Neural crest cell (in vitro differentiated cells): ENCODE results near the gene PLEKHA4. TPM values are rescaled to one million over a fixed set of nuclear protein-coding genes. Genes with fewer than 3 reads are reported as not detected.
"Not testable (repeated sequence)": the region's sequence is repeated elsewhere in the genome, so short reads cannot be mapped to it uniquely, and the experiment has no call there.

Experiments
- DNase-seq: peaks from one replicate; pipeline ENCODE4 v3.0.0; 2021; ENCODE audit warnings: low read depth, mixed read lengths, low spot score
- H3K27ac Mint-ChIP-seq: one replicate; pipeline ENCODE4 v1.8.0; 2021; ENCODE audit warnings: mild to moderate bottlenecking, mixed read lengths; ENCODE audit not compliant: unreplicated experiment
- H3K27me3 Mint-ChIP-seq: 2 replicates; pipeline ENCODE4 v1.8.0; 2021; ENCODE audit warnings: low read depth, mild to moderate bottlenecking, mixed read lengths
- H3K36me3 Mint-ChIP-seq: 2 replicates; pipeline ENCODE4 v1.8.0; 2021; ENCODE audit warnings: low read depth, mild to moderate bottlenecking, mixed read lengths
- H3K4me1 Mint-ChIP-seq: 2 replicates; pipeline ENCODE4 v1.8.0; 2021; ENCODE audit warnings: mixed read lengths
- H3K4me3 Mint-ChIP-seq: one replicate; pipeline ENCODE4 v1.8.0; 2021; ENCODE audit warnings: mild to moderate bottlenecking, mixed read lengths
- H3K9me3 Mint-ChIP-seq: 2 replicates; pipeline ENCODE4 v1.8.0; 2021; ENCODE audit warnings: mixed read lengths
- total RNA-seq: library from RNA; stranded (reverse); gene quantifications from 2 replicates; pipeline ENCODE4 v1.2.1, GENCODE V29; 2021
- TF ChIP-seq, protein P1 (sequence below): fragments of 200-600 bp; sonication (generic); conservative IDR thresholded peaks from 2 replicates; pipeline ENCODE4 v1.5.0; 2021; ENCODE audit warnings: antibody characterized with exemption, mild to moderate bottlenecking

The PLEKHA4 gene
- total RNA-seq, 1 donor from 2014 or later, result 41.8 TPM

DNA sequence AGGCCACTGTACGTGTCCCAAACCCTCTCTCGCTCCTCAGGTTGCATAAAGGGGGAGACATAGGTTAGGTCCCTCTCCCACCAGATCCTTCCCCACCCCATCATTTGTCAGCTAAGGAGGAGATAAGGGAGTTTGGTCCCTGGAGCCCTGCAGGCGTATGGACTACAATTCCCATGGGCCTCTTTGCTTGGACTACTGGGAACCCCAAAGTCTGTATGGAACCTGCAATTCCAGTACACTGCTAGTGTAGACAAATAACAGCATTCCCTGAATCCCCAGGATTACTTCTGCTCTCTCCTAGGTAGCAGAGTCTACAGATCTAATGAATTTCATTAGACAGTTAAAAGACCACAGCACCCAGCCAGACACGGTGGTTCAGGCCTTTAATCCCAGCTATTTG lies 16.1 kb downstream of the PLEKHA4 start:
- peaks cover 9% of the 10 kb centered on the region for H3K36me3 Mint-ChIP-seq
- H3K4me1 Mint-ChIP-seq, result peaks cover 6% of the 10 kb centered on the region
- H3K9me3 Mint-ChIP-seq, result no peaks in the 10 kb centered on the region
- no peak for DNase-seq
- TF ChIP-seq, protein P1, sequence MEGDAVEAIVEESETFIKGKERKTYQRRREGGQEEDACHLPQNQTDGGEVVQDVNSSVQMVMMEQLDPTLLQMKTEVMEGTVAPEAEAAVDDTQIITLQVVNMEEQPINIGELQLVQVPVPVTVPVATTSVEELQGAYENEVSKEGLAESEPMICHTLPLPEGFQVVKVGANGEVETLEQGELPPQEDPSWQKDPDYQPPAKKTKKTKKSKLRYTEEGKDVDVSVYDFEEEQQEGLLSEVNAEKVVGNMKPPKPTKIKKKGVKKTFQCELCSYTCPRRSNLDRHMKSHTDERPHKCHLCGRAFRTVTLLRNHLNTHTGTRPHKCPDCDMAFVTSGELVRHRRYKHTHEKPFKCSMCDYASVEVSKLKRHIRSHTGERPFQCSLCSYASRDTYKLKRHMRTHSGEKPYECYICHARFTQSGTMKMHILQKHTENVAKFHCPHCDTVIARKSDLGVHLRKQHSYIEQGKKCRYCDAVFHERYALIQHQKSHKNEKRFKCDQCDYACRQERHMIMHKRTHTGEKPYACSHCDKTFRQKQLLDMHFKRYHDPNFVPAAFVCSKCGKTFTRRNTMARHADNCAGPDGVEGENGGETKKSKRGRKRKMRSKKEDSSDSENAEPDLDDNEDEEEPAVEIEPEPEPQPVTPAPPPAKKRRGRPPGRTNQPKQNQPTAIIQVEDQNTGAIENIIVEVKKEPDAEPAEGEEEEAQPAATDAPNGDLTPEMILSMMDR, result no peak
- no peaks in the 10 kb centered on the region for H3K27me3 Mint-ChIP-seq
- H3K27ac Mint-ChIP-seq, result no peak overlapping the region
- H3K4me3 Mint-ChIP-seq, result no peak overlapping the region

DNA sequence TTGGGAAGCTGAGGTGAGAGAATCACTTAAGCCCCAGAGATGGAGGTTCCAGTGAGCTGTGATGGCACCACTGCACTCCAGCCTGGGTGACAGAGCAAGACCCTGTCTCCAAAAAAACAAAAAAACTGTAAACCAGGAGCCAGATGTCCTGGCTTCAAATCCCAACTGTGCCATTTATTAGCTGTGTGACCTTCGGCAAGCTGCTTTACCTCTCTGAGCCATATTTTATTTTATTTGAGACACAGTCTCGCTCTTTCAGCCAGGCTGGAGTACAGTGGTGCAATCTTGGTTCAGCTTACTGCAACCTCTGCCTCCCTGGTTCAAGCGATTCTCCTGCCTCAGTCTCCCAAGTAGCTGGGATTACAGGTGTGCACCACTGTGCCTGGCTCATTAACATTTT lies 21.8 kb downstream of the PLEKHA4 start:
- H3K27me3 Mint-ChIP-seq, H3K27ac Mint-ChIP-seq, DNase-seq, H3K9me3 Mint-ChIP-seq, H3K4me3 Mint-ChIP-seq, H3K4me1 Mint-ChIP-seq: not testable (repeated sequence)
- H3K36me3 Mint-ChIP-seq, result peaks cover 14% of the 10 kb centered on the region

DNA sequence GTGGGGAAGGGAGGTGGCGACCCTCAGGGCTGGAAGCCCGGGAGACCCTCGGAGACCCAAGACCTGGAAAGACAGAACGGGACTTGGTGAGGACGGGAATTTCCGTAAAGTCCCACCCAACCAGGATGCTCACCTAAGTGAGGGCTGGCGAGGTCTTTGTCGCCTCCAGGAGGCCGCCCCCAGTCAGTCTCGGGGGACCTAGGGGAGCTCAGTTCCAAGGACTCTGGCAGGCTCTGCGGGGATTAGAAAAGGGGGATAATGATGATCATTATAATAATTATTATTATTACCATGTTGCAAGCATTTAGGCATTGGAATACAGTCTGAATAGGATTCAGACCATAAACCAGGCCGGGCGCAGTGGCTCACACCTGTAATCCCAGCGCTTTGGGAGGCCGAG lies 23.0 kb downstream of the PLEKHA4 start:
- no peak overlapping the region for H3K4me3 Mint-ChIP-seq
- TF ChIP-seq, protein P1, result no peak
- H3K27ac Mint-ChIP-seq, result no peak overlapping the region
- peaks cover 5% of the 10 kb centered on the region for H3K4me1 Mint-ChIP-seq
- H3K9me3 Mint-ChIP-seq, result no peaks in the 10 kb centered on the region
- H3K27me3 Mint-ChIP-seq, result no peaks in the 10 kb centered on the region
- H3K36me3 Mint-ChIP-seq, result peaks cover 14% of the 10 kb centered on the region
- no peak for DNase-seq

DNA sequence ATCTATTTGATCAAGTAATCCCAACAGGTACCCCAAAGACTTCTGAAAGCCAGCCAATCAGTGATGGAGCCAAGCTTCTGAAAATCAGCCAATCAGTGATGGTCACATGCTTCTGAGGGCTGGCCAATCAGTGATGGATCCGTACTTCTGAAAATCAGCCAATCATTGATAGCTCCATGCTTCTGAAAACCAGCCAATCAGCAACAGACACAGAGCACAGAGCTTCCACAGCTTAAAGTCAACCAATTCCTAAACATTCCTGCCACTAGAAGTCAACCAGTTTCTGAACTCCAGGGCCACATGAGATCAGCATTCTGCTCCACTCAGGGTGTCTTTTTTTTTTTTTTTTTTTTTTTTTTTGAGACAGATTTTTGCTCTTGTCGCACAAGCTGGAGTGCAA lies 23.9 kb downstream of the PLEKHA4 start:
- H3K36me3 Mint-ChIP-seq, result peaks cover 12% of the 10 kb centered on the region
- peaks cover 5% of the 10 kb centered on the region for H3K4me1 Mint-ChIP-seq
- no peaks in the 10 kb centered on the region for H3K27me3 Mint-ChIP-seq
- H3K9me3 Mint-ChIP-seq, result no peaks in the 10 kb centered on the region
- TF ChIP-seq, protein P1, result peak; percentile 34
- no peak overlapping the region for H3K4me3 Mint-ChIP-seq
- no peak overlapping the region for H3K27ac Mint-ChIP-seq
- no peak for DNase-seq

DNA sequence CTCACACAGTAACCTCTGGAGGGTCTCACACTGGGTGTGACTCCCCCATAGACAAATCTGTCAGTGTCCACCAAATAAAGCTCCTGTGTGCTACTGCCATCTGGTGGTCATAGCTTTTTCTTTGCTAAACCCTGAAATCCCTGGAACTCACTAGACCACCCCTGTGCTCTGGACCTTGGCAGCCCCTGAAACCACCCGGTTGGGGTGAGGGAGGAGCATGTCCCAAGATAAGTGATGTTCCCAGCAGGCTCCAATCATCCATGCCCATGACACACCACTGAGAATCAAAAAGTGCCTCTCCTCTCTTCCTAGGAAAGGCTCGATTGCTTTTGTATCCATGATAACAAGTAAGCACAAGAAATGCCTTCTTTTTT lies 25.6 kb downstream of the PLEKHA4 start:
- H3K4me1 Mint-ChIP-seq, result peaks cover 8% of the 10 kb centered on the region
- H3K9me3 Mint-ChIP-seq, result no peaks in the 10 kb centered on the region
- H3K4me3 Mint-ChIP-seq, result peak overlapping the region; percentile 8
- DNase-seq, result peak; percentile 66
- TF ChIP-seq, protein P1, result peak; percentile 88
- peaks cover 10% of the 10 kb centered on the region for H3K36me3 Mint-ChIP-seq
- no peaks in the 10 kb centered on the region for H3K27me3 Mint-ChIP-seq
- peak overlapping the region; percentile 52 for H3K27ac Mint-ChIP-seq

DNA sequence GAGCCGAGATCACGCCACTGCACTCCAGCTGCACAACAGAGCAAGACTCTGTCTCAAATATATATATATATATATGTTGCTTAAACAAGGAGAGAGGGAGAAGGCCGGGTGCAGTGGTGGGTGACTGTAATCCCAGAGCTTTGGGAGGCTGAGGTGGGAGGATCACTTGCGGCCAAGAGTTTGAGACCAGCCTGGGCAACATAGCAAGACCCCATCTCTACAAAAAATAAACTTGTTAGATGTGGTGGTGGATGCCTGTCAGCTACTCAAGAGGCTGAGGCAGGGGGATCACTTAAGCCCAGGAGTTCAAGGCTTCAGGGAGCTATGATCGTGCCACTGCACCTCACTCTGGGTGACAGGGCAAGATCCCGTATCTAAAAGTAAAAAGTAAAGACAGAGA lies 26.8 kb downstream of the PLEKHA4 start:
- Mint-ChIP-seq H3K27ac (no peak overlapping the region), H3K4me1 (peaks cover 17% of the 10 kb centered on the region), H3K9me3 (no peaks in the 10 kb centered on the region), H3K4me3 (no peak overlapping the region), H3K27me3 (no peaks in the 10 kb centered on the region), H3K36me3 (peaks cover 8% of the 10 kb centered on the region)
- DNase-seq, result no peak
- TF ChIP-seq, protein P1, result no peak
